ENCODE measurements around the gene FSCN2.

- TF ChIP-seq CTCF (IDR thresholded peaks at IDR 0.05) (no peak), POLR2A (IDR thresholded peaks at IDR 0.05) (no peak)
These were observed 15.6 kb downstream of the FSCN2 start for GRCh38 chr17:81543756-81544155.

All from lower leg skin (tissue), 3 donors.